HG03378 (cell line): ENCODE data around the gene NFKB2.

Experiments
- ATAC-seq: cut with Tn5 transposase; IDR thresholded peaks from one replicate; pipeline ENCODE4 v1.9.1; 2021; ENCODE audit warnings: mild to moderate bottlenecking, moderate library complexity; ENCODE audit not compliant: unreplicated experiment

The NFKB2 gene

DNA sequence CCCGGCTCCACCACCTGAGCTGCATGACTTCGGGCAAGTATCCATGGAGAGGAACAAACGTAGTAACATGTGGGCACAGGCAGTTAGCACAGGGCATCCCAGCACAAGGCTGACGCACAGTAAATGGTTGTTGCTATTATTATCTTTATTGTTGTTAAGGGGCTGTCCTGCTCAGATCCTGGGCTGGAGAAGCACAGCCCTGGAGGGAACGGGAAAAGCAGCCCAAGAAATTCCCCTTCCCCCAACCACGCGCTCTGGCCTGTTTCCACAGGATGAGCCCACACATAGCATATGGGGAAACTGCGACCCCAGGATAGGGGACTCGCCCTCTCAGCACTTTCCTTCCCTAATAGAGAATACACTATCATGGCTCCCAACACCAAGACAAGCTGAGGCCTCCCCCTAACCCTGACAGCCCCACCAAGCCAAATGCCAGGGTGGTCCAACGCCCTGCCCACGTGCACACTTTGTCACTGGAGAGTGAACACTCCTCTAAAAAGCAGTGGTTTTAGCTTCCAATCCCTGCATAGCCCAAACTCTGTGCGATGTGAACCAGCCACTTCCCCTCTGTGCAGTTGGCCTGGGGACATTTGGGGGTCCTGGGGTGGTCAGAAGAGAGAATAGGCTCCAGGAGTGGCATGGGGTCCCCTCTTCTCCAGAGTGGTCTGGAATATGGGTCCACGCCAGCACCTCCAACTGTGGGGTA lies 12.1 kb downstream of the NFKB2 start:
- no peak for ATAC-seq

DNA sequence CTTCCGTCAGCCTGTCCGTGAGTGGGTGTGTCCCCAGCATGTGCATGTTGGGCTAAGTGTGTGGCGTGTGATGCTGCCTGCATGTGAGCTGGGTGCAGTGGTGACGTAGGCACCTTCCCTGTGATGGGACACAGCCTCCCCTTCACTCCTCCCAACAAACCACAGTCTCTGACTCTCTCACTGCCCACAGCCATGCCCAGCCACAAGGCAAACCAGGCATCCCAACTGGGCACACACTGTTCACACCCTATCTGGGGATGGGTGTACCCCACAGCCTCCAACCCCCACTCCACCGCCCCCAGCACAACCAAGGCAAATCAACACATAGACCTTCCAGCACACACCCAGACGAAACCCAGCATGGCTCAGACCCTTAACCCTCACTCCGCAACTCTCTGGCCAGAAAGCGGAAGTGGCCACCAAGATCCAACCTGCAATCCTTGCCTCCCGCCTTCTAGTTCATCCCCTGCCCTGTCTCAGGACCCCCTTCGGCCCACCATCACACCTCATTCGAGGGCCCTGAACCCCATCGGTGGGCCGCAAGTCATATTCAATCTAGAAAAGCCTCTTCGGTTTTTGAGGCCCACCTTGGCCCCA lies 12.7 kb downstream of the NFKB2 start:
- ATAC-seq: no peak

DNA sequence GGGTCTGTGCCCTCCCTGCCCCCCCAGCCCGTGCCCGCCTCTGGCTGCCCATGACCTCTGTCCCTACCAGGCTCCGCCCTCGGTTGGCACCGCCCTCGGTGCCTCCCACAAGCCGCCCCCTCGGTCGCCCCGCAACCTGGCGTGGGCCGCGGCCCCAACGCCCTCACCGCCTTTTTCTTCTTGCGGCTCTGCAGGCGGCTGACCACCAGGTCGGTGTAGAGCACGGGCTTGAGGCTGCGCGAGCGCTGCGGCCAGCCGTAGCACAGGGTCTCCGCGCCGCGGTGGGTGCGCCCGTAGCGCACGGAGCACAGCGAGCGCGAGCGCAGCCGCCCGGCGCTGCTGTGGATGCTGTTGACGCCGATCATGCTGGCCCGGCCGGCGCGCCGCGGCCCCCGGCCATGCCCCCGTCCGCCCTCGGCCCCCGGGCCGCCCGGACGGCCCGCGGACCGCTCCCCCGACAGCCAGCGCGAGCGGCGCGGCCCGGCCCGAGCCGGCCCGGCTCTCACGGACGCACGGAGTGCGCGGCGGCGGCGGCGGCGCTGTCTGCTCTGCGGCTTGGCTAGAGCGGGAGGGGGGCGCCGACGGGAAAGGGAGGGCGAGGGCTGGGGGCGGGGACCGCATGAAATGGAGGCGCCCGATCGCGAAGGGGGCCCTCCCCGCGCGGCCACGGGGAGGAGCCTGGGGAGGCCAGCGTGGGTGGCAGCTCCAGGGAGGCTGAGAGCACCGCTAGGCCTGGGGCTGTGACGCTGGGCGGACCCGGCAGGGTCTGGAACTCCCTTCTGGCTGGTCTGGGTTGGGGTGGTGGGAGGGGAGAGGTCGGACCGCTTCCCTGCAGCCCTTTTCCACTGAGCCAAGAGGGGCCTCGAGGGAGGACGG lies 13.5 kb downstream of the NFKB2 start:
- no peak for ATAC-seq

DNA sequence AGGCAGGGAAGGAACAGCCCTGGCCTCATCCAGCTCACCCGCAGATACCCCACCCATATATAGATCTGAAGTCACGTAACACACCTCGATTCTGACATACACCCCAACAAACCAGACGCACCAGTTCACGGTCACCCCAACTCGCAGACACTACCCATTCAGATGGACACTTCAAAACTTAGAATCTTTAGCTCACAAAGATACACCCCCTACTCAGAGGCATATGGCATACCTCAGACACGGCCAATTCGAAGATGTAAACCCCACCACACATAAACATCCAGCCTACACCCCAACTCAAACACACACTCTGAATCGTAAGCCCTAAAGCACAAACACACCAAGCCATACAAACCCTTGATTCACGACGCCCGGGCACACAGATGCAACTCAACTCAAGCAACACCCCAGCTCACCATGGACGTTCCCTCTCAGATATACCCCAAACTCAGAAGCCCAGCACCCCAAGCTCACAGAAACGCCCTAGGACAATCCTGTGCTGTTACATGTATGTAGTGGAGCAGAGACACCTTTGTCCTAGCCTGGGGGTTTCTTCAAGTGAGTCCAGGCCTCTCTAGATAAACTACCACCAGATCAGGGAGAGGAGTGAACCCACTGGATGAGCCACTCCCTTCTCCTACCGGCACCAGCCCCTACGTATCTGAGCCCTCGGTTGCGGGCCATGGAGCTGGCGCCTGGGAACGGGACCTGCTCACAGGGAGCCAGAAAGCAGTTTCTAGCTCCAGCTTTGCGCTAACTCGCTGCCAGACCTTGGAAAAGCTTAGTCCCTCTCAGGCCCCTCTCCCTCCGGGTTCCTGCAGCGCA lies 14.3 kb downstream of the NFKB2 start:
- no peak for ATAC-seq

DNA sequence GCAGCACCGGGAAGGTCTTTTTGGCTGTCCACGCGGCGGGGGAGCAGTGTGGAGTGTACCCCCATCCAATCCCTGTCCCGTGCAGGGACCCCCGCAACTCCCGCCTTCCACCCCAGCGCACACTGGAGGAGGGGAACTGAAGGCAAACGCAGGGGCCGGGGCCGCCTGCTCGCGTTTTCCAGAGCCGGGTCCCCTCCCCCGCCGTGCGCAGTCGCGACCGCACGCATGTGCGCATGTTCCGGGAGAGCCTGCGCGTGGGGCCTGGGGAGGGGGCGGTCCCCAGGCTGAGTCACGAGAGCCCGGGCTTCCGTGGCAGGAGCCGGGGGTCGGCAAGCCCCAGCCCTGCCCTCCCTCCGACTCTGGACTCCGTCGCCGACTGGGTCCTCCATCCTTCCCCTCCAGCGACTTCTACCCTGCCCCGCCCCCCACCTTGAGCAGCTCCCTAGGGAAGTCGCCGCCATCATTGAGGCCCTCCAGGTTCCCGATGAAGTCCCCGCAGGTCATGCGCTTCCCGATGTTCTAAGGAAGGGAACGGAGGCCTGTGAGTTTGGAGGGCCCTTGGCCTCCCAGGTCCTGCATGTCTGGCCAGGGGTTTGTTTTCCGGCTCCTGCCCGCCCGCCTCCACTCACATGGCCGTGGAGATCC lies 15.0 kb downstream of the NFKB2 start:
- ATAC-seq: no peak

DNA sequence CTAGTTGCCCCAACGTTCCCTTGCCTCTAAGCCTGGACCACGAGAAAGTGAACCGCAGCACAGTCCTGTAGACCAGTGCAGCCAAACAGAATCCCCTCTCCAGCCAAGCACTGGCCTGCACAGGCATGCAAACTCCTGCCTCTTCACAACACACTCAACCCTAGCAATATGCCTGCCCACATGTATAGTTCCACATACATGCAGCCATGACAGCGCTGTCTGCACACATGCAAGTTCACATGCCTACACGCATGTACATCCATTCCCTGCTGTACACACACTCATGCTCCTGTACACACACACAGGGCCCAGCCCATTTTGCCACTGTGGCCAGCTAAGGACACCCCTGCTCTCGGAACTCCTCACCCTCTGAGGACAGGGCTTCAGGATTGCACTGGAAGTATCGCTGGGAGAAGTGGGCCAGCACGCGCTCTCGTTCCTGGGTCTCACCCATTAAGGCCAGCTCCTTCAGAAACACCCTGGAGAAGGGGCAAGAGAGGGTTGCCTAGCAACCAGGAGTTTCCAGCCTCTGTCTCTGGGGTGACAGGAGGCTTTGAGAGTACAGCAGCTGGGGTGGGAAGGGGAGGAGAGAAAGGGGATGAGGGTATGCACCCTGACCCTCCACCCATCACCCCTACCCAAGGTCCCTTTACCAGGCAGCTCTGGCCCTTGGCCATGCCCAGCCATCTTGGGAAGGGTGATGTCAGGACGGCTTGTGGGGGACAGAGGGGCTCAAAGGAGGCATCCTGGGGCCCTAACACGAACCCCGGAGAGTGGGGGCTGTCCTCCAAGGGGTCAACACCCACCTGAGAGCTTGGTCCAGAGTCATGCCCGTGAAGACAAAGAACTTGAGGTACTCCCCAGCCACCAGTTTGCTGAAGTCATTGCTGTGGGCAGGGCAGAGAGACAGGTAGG lies 16.1 kb downstream of the NFKB2 start:
- no peak for ATAC-seq

DNA sequence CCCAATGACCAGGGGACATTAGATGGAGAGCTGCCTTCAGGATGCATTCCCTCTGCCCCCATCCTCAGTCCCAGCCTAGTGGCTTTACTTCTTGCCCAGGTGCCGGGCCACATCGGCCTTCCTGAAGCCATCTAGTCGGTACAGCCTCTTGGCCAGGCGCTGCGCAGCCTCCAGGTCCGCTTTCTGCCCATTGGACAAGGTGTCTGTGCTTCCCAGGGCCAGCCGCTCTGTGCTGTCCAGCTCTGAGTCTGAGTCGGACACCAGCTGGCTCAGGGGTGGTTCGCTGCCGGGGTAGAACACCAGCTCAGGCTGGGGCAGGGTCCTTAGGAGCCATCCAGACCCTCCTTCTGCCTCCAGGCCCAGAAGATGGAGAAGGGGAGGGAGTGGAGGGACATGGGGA lies 16.8 kb downstream of the NFKB2 start:
- ATAC-seq: no peak

DNA sequence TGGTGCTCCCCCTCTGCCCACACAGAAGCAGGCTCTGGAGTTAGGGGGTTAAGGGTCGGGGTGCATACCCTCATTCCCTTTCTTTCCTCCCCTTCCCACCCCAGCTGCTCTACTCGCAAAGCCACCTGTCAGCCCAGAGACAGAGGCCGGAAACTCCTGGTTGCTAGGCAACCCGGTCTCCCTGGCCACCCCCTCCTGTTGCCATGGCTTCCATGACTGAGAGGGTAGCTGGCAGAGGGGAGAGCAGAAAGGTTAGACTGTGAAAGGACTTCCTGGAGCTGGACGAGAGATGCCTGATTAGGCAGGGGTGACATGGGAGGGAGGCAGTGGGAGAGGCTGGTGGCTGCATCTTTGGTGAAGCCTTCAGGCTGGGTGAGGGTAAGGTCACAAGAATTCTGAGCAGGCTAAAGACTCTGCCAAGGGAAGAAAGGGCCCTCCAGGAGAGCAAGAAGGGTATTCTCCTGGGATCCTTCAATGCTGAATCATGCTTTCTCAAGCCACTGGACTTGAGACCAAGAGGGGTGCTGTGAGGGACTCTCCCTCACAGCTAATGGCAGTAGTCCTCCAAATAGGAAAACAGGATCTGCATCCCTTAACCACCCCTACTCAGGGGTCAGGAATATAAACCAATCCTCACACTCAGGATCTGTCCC lies 17.7 kb downstream of the NFKB2 start:
- ATAC-seq: no peak

DNA sequence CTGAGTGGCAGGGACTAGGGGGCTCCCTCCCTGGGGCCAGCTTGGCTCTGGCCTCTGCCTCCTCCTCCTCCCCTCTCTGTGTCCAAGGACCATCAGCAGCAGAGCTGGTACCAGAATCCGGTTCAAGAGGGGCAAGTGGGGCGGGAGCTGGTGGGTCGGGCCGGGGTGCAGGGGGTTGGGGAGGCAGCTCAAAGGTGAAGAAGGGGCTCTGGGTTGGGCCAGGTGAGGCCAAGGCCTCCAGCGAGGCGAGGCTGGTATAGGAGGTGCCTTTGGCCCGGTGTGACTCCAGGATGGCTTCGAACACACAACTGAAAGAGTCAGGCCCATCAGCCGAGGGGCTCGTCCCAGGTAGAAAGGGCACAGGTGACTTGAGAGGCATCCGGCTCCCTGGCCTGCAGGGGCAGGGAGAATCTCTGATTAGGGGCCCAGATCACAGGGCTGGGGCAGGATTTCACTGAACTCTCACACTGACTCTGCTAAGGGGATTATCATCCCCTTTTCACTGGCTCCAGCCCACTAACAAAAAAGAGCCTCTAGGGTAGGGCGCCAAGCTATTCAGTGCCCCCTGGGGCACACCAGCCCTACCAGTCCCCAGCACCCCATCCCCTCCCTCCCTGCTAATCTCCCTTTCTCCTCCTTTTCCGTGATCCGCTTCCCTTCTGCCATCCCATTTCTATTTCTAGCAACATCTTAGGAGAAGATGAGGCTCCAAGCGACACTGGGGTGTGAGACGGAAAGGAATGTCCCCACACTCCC lies 18.5 kb downstream of the NFKB2 start:
- ATAC-seq: no peak

DNA sequence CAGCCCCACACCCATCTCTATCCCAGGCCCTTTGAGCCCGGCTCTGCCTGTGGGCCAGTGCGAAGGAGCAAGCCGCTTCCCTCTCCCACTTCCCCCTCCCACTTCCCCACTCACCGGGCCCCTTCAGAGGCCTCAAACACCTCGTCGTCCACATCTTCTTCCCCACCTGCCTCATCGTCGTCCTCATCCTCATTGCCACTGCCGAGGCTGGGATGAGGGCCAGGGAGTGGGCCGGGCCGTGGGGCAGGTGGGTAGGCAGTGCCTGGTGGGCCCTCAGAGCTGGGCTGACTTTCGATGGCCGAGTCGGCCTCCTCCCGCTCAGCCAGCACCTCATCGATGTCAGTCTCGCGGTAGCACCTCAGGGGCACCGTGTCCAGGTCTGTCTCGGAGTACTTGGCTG lies 19.2 kb downstream of the NFKB2 start:
- no peak for ATAC-seq

DNA sequence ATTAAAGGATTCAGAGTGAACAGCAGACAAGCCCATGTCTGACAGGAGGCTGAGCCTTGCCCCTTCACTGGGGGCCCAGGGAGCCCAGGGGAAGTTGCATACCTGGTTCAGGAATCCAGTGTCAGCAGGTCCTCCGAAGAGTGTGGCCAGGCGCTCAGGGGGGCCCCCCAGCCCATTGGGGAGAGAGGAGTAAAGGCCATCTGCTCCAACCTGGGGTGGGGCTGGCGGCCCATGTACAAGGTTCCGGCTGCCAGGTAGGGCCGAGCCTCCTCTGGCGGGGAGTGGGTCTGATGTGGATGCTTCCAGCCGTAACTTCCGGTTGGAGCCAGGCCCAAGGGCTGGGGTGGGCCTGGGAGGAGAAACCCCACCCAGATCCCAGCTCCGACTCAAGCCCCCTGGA lies 20.8 kb downstream of the NFKB2 start:
- ATAC-seq: no peak

DNA sequence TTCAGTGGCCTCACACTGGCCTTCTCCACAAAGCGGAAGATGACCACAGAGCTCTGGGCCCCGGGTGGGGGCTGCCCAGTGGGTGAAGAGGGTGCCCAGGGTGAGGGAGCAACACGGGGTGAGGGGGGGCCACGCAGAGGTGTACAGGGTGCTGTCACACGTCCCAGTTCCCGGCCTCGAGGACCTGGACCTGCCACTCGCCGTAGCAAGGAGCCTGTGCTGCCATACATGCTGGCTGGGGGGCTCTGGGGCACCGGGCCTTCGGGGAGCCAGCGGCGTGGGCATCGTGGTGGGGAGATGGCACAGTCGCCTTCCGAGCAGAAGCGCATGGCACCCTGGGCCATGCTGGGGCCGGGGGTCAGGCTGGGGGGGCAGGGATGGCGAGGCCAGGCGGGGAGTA lies 21.2 kb downstream of the NFKB2 start:
- ATAC-seq: no peak

DNA sequence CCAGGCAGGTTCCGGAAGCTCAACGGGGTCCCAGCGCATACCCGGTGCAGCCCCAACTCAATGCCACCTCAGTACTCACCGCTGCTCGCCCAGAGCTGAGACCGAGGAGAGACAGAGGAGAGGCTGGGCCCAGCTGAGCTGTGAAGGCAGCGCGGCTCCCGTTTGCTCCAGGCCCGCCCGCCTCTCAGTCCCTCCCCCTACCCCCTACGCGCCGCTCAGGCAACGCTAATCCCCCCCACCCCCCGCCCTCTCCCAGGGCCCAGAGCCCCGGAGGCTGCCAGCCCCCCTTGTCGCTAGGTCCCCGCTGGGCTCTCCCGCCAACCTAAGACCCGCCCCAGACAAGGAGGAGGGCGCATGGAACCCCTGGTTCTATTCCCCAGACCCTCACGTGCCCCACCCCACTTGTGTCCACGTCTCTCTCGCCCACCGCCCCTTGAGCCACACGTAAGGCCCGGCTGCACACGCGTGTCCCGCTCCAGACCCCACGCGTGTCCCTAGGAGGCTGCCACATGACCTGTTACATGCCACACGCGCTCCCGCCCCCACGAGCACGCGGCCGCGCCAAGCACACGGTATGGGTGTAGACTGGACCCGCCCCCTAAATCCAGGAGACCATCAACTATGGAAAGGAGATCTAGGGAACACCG lies 23.2 kb downstream of the NFKB2 start, which contains the start of gene PSD:
Gene PSD, minus strand, starts transcription at position 164 of the 647 bp plus-strand sequence. CDS start 1,747 bp downstream, outside the sequence.
- ATAC-seq: no peak

DNA sequence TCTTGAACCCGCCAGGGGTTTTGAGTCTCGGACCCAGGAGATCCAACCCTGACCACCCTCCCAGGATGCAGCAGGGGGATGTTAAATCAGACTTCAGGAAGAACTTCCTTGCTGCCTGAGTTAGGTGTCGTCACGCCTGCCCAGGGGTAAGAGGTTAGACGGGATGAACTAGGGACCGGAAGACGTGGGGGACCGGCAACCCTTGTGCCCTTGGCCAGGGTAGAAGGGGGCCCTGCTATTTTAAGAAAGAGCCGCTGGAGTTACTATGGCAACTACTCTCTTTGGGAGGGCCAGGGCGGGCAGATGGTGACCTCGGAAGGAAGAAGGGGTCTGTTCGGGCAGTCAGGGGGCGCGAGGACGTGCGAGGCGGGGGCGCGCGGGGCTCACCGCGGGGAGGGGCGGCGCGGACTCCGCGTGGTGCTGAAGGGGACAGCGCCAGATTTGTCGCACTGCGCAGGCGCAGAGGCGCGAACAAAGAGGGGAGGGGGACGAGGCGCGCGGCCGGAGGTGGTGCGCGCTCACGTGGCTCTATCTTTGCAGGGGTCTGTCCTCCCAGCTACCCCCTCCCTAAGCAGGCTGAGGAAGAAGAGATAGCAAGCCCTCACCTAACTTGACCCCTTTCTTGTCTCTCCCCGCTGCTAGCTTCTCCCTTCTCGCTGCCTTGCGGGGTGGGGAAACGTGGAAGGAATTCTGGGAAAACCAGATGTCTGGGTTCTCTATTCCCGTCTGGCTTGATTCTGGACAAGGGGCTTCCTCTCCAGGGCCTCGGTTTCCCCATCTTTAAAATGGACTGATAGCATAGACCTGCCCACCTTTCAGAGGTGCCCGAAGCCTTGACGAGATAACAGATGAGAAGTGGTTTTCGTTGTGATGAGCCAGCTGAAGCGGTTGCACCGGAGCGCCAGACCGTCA lies 24.0 kb downstream of the NFKB2 start:
- ATAC-seq: no peak

DNA sequence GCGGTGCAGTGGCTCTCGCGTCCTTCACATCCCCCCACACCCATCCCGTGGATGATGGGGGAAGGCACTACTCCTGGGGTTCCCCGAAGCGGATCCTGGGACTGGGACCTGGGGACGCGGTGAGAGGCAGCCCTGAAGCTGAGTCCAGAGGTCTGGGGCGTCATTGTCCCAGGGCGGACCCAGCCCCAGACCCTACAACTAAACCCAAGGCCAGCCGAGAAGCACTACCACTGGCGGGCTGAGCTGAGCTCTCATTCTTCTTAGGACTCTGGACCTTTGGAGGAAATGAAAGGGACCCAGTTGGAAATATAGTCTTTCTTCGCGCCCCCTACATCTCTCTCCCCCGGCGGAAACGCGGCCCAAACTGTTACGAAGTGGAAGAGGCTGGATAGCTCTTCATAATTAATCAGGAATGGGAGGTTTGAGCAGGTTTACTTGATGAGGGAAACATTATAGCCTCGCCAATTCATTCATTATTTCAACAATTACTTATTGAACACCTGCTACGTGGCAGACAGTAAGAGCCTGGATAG lies 24.7 kb downstream of the NFKB2 start:
- no peak for ATAC-seq

DNA sequence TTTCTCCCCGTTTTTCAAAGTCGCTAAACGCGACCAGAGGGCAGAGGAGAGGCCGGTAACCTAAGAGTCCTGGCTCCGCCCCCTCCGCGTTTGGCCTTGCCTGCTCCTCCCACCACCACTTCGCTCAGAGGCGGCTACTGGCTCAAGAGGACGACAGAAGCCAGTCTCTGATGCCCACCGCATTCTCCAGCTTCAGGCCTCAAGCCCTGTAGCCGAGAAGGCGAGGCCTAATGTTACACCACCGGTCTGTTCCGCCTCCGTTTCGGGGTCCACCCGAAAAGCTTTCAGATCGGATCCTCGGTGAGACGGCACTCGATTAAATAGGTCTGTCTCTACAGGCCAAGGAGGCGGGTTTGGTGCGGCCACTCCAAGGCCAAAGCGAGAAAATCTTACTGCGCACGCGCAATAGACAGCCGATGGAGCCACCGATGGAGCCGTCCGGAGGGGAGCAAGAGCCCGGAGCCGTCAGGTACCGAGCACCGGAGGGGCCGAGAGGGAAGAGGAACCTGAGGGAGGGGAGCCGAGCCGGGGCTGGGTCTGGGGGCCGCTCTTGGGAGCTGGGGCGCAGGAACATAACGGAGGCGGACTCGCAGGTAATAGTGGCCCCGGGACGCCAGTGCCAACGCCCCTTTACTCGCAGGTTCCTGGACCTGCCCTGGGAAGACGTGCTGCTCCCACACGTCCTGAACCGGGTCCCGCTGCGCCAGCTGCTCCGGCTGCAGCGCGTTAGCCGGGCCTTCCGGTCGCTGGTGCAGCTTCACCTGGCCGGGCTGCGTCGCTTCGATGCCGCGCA lies 25.4 kb downstream of the NFKB2 start, which contains the start of gene FBXL15:
Gene FBXL15, plus strand, starts transcription at position 123 of the 793 bp plus-strand sequence. Its CDS starts 294 bp downstream, at position 417.
- peak; percentile 58 for ATAC-seq
